Loucy (cell line): ENCODE measurements around the gene CIB2.

Experiments used
- EZH2phosphoT487 ChIP-seq: fragments of 200-600 bp; IDR thresholded peaks from 2 replicates; pipeline ENCODE4 v1.6.1; 2018; ENCODE audit warnings: antibody characterized with exemption, mild to moderate bottlenecking, moderate library complexity, borderline replicate concordance
- TF ChIP-seq, protein P1 (sequence below): fragments of 200-600 bp; sonication (generic); conservative IDR thresholded peaks from 2 replicates; pipeline ENCODE4 v1.5.1; 2014; ENCODE audit warnings: mild to moderate bottlenecking, antibody characterized with exemption, low read length

DNA sequence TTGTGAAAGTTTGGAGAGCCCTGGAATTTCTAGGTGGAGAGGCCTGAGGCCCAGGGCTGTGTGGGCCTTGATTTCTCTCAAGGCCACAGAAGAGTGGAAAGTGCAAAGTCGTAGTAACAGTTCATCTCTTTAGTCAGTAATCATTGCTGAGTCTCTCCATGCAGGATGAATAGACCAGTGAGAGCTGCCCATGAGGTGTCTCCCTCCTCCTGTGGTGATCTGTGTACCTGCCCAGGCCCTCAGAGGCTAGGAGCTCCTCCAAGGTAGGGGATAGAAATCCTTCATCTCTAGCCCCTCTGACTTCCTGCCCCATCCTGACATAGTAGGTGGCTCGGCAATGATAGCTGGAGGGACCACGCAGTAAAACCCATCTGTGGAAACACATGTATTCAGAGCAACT lies 11.1 kb upstream of the CIB2 start:
- TF ChIP-seq, protein P1, sequence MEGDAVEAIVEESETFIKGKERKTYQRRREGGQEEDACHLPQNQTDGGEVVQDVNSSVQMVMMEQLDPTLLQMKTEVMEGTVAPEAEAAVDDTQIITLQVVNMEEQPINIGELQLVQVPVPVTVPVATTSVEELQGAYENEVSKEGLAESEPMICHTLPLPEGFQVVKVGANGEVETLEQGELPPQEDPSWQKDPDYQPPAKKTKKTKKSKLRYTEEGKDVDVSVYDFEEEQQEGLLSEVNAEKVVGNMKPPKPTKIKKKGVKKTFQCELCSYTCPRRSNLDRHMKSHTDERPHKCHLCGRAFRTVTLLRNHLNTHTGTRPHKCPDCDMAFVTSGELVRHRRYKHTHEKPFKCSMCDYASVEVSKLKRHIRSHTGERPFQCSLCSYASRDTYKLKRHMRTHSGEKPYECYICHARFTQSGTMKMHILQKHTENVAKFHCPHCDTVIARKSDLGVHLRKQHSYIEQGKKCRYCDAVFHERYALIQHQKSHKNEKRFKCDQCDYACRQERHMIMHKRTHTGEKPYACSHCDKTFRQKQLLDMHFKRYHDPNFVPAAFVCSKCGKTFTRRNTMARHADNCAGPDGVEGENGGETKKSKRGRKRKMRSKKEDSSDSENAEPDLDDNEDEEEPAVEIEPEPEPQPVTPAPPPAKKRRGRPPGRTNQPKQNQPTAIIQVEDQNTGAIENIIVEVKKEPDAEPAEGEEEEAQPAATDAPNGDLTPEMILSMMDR: no peak
- no peak for TF ChIP-seq EZH2phosphoT487
